Lower leg skin (tissue), 3 donors: Measurements from ENCODE around the gene FAIM2.

ENCODE experiments used
- POLR2A ChIP-seq, 2 donors: fragments of 450-650 bp; IDR thresholded peaks; one replicate each; pipeline ENCODE4 v1.6.1; 2016 to 2017; ENCODE audit warnings: antibody characterized with exemption in 2 of 2, mild to moderate bottlenecking in 1 of 2, moderate library complexity in 1 of 2
- TF ChIP-seq, protein P1 (sequence below), 3 donors: fragments of 450-650 bp; IDR thresholded peaks; one replicate each; pipeline ENCODE4 v1.5.1; 2016; ENCODE audit warnings: antibody characterized with exemption in 3 of 3, mild to moderate bottlenecking in 3 of 3, moderate library complexity in 2 of 3

DNA sequence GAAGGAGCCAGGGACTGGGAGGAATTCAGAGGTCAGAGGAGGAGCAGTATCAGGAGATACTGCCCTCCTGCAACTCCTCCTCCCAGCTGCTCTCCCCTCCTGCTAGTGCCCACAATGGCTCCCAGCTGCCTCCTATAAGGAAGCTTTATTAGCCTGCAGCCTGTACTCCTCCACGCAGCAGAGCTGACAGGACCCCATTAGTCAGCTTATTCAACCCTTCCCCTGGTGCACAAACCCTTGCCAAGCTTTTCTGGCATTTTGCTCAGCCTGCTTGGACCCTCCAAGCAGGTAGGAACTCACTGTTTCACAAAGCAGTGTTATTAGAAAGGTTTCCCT lies 39.9 kb upstream of the FAIM2 start:
- no peak for TF ChIP-seq POLR2A (IDR thresholded peaks at IDR 0.05)
- TF ChIP-seq, protein P1, sequence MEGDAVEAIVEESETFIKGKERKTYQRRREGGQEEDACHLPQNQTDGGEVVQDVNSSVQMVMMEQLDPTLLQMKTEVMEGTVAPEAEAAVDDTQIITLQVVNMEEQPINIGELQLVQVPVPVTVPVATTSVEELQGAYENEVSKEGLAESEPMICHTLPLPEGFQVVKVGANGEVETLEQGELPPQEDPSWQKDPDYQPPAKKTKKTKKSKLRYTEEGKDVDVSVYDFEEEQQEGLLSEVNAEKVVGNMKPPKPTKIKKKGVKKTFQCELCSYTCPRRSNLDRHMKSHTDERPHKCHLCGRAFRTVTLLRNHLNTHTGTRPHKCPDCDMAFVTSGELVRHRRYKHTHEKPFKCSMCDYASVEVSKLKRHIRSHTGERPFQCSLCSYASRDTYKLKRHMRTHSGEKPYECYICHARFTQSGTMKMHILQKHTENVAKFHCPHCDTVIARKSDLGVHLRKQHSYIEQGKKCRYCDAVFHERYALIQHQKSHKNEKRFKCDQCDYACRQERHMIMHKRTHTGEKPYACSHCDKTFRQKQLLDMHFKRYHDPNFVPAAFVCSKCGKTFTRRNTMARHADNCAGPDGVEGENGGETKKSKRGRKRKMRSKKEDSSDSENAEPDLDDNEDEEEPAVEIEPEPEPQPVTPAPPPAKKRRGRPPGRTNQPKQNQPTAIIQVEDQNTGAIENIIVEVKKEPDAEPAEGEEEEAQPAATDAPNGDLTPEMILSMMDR (IDR thresholded peaks at IDR 0.05), result no peak
